ENCODE data around the gene CHST14.
"Not testable (repeated sequence)": the region's sequence is repeated elsewhere in the genome, so short reads cannot be mapped to it uniquely, and the experiment has no call there.

Gene CHST14

DNA sequence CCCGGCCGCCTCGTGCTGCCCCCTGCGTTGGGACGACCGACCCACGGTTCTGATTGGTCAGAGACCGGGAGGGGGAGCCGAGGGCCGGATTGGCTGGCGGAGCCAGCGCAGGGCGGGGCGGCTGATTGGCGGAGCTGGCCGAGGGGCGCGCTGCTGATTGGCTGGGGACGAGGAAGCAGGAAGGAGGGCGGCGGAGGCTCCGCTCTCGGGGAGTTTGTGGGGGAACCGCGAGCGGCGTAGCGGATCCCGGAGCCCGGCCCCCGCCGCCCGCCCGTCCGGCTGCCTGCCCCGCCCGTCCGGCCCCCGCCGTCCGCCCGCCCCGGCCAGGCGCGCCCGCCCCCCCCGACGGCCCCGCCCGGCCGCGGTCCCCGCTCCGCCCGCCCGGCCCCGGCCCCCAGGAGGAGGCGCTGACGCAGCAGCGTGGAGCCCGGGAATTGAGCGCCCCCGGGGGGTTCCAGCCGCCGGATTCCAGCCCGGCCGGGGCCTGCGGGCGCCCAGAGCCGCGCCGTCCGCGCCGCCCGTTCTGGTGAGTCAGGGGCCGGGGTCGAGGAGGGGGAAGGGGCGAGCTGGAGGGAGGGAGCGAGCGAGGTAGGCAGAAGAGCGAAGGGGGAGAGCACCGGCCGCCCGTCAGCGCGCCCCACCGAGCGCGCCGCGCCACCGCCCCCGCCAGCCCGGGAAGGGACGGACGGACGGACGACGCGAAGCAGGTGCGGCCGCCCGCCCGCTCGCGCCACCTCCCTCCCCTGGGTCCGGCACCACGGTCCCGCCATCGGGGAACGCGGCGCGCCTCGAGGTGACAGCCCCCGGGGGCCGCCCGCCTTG is 29.8 kb upstream of the CHST14 start, which contains the start of gene BAHD1:
Gene BAHD1 (plus strand): TSS at position 211 of the 822 bp plus-strand sequence. CDS start 17,512 bp downstream, outside the sequence.
- peak; percentile 85 for DNase-seq (ENCODE audit: low read depth)

GRCh38 chr15:40441565-40442531 is 28.9 kb upstream of the CHST14 start:
- no peak for DNase-seq (ENCODE audit: low read depth)

DNA sequence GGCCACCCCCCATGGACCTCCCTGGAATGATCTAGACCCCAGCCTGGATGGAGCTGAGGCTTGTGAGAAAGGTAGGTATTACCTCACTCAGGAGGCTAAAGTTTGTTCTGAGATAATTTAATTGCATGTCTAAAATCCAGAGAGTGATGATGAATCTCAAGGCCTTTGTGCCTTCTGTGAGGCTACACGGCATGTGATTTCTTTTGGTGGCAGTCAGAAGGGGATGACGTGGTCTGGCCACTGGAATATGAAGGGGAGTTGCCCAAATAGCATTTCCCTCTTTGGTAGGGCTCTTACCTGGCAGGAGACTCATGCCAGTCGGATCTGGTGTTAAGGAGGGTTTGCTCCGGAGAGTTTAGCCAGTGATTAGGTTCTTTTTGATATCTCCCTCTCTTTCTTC is 27.5 kb upstream of the CHST14 start:
- DNase-seq (ENCODE audit: low read depth), result no peak

DNA sequence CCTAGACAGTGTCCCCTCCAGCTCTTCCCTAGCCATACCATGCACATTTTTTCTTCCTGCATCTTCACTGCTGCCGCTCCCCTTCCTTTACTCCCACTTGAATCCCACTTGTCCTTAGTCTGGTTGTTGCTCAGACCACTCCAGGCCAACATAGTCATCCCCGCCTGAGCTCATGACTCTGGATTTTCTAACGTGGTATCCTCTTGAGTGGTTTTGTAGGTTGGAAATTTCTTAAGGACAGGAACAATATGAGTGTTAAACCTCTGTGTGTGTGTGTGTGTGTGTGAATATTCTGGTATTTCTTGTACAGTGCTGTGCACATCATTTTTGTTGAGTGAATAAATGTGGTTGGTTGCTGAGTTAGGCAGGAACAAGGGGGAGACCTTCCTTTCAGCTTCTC is 26.9 kb upstream of the CHST14 start:
- no peak for DNase-seq (ENCODE audit: low read depth)

DNA sequence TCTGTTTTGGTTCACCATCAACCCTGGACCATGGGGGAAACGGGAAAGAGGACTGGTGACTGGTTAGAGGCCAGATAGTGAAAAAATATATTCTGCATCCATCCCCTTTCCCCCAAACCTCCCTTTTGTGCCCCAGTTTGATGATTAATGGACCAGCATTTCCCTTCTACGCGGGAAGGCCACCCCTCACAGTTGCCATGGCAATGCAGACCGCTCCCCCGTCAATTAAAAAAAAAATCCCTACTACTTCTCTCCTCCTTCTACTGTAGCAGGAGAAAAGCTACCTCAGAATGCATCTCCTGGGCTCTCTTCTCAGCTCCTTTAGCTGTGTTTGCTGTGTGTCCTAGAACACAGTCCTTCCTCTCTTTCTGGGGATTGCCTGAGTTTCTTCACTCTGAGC is 26.0 kb upstream of the CHST14 start:
- no peak for DNase-seq (ENCODE audit: low read depth)

GRCh38 chr15:40445421-40445922 is 25.3 kb upstream of the CHST14 start:
- DNase-seq (ENCODE audit: low read depth), result no peak

- no peak for DNase-seq (ENCODE audit: low read depth)
Observed at GRCh38 chr15:40446144-40446543, 24.6 kb upstream of the CHST14 start.

- DNase-seq (ENCODE audit: low read depth), result no peak
Observed at GRCh38 chr15:40448354-40448753, 22.4 kb upstream of the CHST14 start.

- DNase-seq (ENCODE audit: low read depth), result no peak
Observed at GRCh38 chr15:40449275-40449674, 21.5 kb upstream of the CHST14 start.

- no peak for DNase-seq (ENCODE audit: low read depth)
Observed at GRCh38 chr15:40450047-40450446, 20.7 kb upstream of the CHST14 start.

DNA sequence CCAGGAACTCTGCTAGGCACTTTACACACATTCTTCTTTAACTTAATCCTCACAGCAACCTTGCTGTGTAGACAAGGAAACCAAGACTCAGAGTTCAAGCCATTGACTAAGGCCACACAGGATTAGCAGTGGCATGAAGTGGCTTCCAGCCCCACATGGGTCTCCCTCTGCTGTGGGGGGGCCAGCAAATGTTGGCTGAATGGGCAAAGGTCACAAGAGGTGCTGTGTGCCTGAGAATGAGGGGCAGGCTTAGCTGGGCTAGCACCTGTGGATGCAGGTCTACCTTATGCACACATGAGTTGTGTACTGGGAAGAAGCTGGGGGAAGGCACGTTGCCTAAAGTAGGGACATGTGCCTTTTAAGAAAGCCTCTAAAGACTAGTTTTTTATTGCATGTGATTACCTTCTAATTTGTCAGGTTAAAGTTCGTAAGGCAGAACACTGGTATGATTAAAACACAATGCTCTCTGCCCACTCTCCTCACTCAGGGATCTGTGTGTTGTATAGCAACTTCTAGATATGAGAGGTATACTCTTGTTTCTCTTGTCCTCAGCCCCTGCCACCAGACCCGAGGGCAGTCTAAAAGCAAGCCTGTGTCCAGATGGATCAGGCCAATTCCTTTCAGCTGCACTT is 19.1 kb upstream of the CHST14 start:
- no peak for DNase-seq (ENCODE audit: low read depth)

DNA sequence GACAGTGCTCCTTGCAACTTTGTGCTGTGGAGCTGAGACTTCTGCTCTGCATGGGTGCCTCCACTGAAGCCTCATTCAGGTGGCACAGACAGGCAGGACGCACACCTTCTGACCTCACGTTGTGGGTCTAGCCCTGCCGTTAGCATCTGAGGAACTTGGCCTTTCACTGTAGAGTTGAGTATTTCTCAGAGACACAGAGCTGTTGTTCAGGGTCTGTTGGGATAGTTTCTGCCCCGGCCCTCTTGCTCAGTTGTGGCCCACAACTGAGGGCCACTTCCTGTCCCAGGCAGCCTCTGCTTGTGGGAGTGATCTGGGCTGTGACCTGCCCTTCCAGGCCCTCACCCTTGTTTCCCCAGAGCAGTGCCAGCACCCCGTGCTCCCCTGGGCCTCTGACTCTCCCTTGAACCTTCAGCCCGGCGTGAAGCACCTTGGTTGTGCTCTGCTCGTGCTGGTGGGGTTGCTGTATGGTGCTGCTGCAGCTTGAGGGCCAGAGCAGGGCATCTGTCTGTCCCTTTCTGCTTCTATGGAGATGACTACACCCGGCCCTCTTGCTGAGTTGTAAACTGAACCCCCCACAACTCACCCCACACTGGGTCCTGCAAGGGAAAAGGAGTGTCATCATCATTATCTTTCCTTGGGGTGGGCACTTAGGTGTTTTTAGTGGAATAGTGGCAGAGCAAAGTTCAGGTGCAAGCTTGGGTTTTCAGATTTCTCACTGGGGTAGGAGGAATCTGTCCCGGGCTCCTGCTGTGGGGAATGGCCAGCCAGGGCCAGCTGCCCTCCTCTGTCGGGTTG is 18.3 kb upstream of the CHST14 start:
- no peak for DNase-seq (ENCODE audit: low read depth)

DNA sequence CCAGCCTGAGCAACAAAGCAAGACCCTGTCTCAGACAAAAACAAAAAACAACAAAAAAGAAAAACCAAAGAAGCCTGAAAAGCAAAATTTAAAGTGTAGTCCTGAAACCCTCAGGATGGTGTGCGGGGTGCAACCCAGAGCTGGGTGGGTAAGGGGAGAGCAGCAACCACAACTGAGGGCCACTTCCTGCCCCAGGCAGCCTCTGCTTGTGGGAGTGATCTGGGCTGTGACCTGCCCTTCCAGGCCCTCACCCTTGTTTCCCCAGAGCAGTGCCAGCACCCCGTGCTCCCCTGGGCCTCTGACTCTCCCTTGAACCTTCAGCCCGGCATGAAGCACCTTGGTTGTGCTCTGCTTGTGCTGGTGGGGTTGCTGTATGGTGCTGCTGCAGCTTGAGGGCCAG is 16.8 kb upstream of the CHST14 start:
- DNase-seq (ENCODE audit: low read depth), result not testable (repeated sequence)

DNA sequence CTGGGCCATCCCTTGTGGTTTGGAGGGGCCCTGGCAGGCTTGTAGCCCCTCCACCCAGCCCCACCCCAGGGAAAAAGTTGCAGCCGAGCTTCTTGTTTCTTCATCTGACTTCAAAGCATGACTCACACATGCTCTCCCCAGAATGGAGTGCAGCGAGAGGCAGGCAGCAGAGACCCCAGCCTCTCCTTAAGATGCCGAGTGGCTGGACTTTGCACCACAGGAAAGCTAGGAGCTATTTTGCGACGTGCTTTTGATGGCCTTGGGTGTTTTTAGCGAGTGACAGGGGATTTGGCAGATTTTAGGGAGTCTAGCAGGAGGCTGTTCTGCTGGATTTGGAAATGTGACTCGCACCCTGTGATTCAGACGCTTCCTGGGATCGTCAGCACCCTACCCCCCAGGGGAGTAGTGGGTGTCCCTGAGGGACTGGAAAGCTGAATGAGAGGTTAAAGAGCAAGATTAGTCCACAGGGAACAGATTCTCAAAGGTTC is 15.8 kb upstream of the CHST14 start:
- DNase-seq (ENCODE audit: low read depth), result no peak

GRCh38 chr15:40456299-40456712 is 14.5 kb upstream of the CHST14 start:
- no peak for DNase-seq (ENCODE audit: low read depth)

DNA sequence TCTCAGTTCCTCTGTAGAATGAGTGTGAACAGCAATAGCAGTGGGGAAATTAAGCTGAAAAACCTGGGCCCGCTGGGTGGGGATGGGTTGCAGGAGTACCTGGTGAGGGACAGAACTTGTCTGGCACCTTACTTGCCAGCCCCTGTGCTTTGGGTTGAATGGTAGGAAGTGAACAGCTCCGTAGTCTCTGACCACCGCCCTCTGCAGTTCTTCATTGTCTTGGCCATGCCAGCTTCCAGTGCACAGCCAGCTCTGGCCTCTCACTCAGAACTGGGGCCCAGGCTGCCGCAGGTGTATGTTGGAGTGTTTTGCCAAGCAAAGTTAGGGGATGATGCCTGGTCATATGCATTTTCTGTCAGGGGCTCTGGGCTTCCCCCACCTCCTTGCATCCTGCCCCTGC is 14.0 kb upstream of the CHST14 start:
- DNase-seq (ENCODE audit: low read depth), result no peak

- DNase-seq (ENCODE audit: low read depth), result no peak
Observed at GRCh38 chr15:40458495-40459371, 12.1 kb upstream of the CHST14 start.

DNA sequence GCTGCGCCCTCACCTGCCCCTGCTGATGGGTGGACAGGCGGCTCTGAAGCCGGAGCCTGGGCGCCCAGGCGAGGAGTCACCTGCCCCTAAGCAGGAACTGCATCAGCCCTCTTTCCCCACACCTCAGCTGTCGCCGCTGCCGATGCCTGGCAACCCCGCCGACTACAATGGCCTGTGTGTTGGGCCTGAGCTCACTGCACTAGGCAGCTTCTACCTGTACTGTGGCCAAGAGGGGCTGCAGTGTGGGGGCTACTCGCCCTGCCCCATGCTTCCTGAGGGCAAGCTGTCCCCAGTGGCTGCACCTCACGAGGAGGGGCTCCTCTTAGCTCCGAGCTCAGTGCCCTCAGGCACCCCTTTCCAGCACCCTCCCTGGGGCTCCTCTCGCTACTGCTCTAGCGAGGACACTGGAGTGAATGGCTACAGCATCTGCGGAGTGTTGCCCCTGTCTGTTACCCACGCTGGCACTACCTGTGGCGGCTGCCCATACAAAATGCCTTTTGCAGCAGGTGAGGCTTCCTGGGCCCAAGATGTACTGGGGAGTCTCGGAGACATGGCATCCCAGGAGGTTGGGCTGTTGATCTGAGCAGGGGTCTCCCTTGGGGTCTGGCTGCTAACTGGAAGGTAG is 11.3 kb upstream of the CHST14 start:
- DNase-seq (ENCODE audit: low read depth), result no peak

GRCh38 chr15:40460404-40460803 is 10.4 kb upstream of the CHST14 start:
- no peak for DNase-seq (ENCODE audit: low read depth)

DNA sequence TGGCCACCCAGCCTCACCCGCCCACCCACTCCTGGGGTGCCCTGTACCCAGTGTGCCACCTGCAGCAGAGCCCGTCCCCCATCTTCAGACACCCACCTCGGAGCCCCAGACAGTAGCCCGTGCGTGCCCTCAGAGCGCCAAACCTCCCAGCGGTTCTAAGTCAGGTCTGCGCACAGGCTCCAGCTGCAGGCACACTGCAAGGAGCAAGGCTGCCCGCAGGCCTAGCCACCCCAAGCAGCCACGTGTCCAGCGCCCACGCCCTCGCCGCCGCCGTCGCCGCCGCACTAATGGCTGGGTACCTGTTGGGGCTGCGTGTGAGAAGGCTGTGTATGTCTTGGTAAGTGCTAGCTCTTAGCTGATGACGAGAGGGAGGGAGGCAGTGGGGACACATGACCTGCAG is 8.8 kb upstream of the CHST14 start:
- DNase-seq (ENCODE audit: low read depth), result no peak

All from stimulated activated CD8-positive, alpha-beta memory T cell treated with anti-CD3 and anti-CD28 coated beads, Interleukin-15, amount 100 ng/mL, for 24 hours (primary cell).